BJ (cell line): ENCODE data around the gene SNURF. TPM values are rescaled to one million over a fixed set of nuclear protein-coding genes. Genes with fewer than 3 reads are reported as not detected.
"Not testable (repeated sequence)": the region's sequence is repeated elsewhere in the genome, so short reads cannot be mapped to it uniquely, and the experiment has no call there.

Source experiments
- CTCF ChIA-PET: fragments of 350-600 bp; formaldehyde crosslinking; extraction: SDS; loops from one replicate; lab custom pipeline; 2021; ENCODE audit warnings: antibody characterized with exemption, inconsistent platforms; lab: Yijun Ruan, JAX
- POLR2A ChIA-PET: fragments of 300-600 bp; sonication (Branson Sonifier 250); formaldehyde crosslinking; extraction: SDS; loops from one replicate; lab custom pipeline; 2021; ENCODE audit warnings: antibody characterized with exemption; lab: Charles Lee
- DNase-seq: peaks from one replicate; pipeline ENCODE4 v3.0.0-alpha.2; 2011; ENCODE audit warnings: low read depth
- H3K27me3 ChIP-seq: 2 replicates; pipeline ENCODE4 v1.6.0; 2011; ENCODE audit warnings: low read length; ENCODE audit not compliant: control insufficient read depth, insufficient read depth
- H3K36me3 ChIP-seq: 2 replicates; pipeline ENCODE4 v1.5.1; 2011; ENCODE audit warnings: low read length; ENCODE audit not compliant: control insufficient read depth, insufficient read depth
- H3K4me3 ChIP-seq: 2 replicates; pipeline ENCODE4 v1.5.1; 2011; ENCODE audit warnings: low read depth, mild to moderate bottlenecking, control low read depth, low read length
- polyA plus RNA-seq: library from polyadenylated mRNA; depleted of rRNA; stranded (reverse); fragments of >200 nt; gene quantifications from 2 replicates; pipeline ENCODE4 v1.2.3, GENCODE V29; 2011
- TF ChIP-seq, protein P1 (sequence below): IDR thresholded peaks from 2 replicates; pipeline ENCODE4 v1.5.1; 2011; ENCODE audit warnings: low read depth, mild to moderate bottlenecking, control low read depth, inconsistent platforms, low read length, moderate library complexity; ENCODE audit not compliant: insufficient read depth

Gene SNURF
- polyA plus RNA-seq, 1 experiment = 3.1 TPM

DNA sequence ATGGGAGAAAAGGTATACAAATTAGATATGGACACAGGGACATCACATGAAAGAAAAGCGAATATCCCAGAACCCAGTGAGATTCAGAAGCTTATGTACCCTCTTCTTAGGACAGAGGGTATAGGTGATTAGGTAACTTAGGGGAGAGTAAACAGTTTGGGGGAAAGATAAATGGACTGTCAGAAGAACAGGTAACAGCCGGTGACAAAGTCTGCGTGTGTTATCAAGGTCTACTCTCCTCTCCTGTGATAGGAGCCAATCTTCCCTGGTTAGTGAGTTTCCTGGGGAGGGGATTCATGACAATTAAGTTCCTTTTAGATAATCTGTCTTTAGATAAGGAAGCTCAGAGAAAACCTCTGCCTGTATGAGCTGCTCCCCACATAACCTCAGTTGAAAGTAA, 30.6 kb upstream of the SNURF start:
- DNase-seq = no peak
- POLR2A ChIA-PET = no interaction called here
- H3K27me3 ChIP-seq = no peaks in the 10 kb centered on the region
- H3K4me3 ChIP-seq = no peak overlapping the region
- TF ChIP-seq, protein P1, sequence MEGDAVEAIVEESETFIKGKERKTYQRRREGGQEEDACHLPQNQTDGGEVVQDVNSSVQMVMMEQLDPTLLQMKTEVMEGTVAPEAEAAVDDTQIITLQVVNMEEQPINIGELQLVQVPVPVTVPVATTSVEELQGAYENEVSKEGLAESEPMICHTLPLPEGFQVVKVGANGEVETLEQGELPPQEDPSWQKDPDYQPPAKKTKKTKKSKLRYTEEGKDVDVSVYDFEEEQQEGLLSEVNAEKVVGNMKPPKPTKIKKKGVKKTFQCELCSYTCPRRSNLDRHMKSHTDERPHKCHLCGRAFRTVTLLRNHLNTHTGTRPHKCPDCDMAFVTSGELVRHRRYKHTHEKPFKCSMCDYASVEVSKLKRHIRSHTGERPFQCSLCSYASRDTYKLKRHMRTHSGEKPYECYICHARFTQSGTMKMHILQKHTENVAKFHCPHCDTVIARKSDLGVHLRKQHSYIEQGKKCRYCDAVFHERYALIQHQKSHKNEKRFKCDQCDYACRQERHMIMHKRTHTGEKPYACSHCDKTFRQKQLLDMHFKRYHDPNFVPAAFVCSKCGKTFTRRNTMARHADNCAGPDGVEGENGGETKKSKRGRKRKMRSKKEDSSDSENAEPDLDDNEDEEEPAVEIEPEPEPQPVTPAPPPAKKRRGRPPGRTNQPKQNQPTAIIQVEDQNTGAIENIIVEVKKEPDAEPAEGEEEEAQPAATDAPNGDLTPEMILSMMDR = no peak
- H3K36me3 ChIP-seq = no peaks in the 10 kb centered on the region
- CTCF ChIA-PET = no interaction called here

DNA sequence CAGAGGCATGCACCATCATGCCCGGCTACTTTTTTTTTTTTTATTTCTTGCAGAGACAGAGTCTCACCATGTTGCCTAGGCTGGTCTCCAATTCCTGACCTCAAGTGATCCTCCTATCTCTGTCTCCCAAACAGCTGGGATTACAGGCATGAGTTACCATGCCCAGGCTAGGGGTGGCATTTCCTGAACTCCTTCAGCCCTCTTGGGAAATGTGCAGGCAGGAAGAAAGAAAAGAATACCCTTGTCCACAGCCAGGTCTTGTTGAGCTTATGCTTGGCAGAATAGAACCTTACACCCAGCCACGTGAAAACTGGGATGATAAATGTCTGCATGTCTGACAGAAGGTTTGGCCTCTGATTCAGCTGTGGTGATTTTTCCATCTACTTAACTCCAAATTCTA, 30.2 kb upstream of the SNURF start:
- H3K36me3 ChIP-seq = no peaks in the 10 kb centered on the region
- DNase-seq = no peak
- CTCF ChIA-PET = interaction anchor here (0.7 kb wide), 1 partner anchor 19 kb away, joined by 3 read pairs; no protein-coding TSS in a partner anchor
- POLR2A ChIA-PET = no interaction called here
- no peaks in the 10 kb centered on the region for H3K27me3 ChIP-seq
- no peak overlapping the region for H3K4me3 ChIP-seq
- TF ChIP-seq, protein P1 = no peak

DNA sequence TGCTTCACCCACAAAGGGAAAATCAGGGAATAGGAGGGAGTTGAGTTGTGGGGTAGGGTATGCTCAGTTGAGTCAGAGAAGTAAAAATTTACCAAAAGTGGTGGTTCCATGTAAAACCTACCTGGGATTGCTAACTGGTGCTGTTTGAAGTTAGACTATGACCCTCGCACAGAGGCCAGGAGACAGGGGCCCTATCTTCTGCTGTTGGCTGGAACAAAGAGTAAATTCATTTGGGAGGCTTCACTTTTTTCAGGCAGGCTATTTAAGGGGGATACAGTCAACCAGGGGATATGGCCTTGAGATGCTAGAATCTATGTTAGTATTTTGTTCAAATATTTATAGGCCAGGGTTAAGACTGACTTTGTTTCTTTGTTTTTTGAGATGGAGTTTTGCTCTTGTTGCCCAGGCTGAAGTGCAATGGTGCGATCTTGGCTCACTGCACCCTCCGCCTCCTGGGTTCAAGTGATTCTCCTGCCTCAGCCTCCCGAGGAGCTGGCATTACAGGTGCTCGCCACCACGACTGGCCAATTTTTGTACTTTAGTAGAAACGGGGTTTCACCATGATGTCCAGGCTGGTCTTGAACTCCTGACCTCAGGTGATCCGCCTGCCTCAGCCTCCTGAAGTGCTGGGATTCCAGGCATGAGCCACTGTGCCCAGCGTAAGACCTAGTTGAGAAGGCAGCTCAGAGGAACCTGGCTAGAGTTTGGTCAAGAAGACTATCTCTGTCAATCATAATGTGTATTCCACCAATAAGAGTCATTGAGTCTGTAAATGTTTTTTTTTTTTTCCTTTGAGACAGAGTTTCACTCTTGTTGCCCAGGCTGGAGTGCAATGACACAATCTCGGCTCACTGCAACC, 22.7 kb upstream of the SNURF start:
- CTCF ChIA-PET, H3K27me3 ChIP-seq, POLR2A ChIA-PET, H3K36me3 ChIP-seq, DNase-seq, H3K4me3 ChIP-seq: not testable (repeated sequence)

DNA sequence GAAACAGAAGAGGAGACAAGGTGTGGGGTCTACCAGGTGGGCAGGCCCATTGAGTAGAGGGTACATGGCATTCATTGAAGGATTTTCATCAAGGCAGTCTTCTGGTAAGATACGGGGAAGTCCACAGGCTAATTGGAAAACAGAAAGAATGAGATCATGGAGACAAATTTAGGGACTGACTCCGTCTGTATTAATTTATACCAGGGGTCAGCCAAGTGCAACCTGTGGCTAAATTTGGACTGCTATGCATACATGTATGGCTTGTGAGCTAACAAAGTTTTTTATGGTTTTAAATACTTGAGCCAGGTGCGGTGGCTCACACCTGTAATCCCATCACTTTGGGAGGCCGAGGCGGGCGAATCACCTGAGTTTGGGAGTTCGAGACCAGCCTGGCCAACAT, 21.1 kb upstream of the SNURF start:
- Histone ChIP-seq H3K4me3 (no peak overlapping the region), H3K36me3 (no peaks in the 10 kb centered on the region), H3K27me3 (no peaks in the 10 kb centered on the region)
- CTCF ChIA-PET = no interaction called here
- POLR2A ChIA-PET = no interaction called here
- TF ChIP-seq, protein P1 = no peak
- no peak for DNase-seq

DNA sequence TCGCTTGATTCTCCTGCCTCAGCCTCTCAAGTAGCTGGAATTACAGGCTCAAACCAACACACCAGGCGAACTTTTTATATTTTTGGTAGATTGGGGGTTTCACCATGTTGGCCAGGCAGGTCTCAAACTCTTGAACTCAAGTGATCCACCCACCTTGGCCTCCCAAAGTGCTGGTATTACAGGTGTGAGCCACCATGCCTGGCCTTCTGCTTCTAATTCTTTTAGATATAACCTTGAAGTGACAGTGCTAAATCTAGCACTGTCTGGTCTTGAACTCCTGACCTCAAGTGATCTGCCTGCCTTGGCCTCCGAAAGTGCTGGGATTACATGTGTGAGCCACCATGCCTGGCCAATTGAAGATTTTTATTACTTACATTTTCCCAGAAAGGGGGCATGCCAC, 16.6 kb upstream of the SNURF start:
- POLR2A ChIA-PET, H3K36me3 ChIP-seq, H3K4me3 ChIP-seq, CTCF ChIA-PET, DNase-seq, H3K27me3 ChIP-seq: not testable (repeated sequence)

DNA sequence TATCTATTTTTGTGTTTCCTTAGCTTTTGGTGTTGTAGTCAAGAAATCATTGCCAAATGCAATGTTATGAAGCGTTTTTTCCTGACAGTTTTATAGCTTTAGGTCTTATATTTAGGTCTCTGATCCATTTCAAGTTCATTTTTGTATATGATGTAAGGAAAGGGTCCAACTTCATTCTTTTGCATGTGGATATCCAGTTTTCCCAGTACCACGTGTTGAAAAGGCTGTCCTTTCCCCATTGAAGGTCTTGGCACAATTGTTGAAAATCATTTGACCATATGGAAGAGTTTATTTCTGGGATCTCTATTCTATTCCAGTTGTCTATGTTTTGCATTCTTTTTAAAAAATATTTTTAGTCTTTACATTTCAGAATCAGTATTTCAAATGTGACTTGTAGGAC, 14.6 kb upstream of the SNURF start:
- ChIA-PET POLR2A (no interaction called here), CTCF (no interaction called here)
- no peak overlapping the region for H3K4me3 ChIP-seq
- DNase-seq = no peak
- TF ChIP-seq, protein P1 = no peak
- no peaks in the 10 kb centered on the region for H3K36me3 ChIP-seq
- H3K27me3 ChIP-seq = no peaks in the 10 kb centered on the region
